ENCODE measurements around the gene SMYD3. TPM values are rescaled to one million over a fixed set of nuclear protein-coding genes. Genes with fewer than 3 reads are reported as not detected.
"Not testable (repeated sequence)": the region's sequence is repeated elsewhere in the genome, so short reads cannot be mapped to it uniquely, and the experiment has no call there.

The SMYD3 gene
- total and polyA plus RNA-seq, 5 donors, result 6.8 to 11.6 (median 9.9) TPM

DNA sequence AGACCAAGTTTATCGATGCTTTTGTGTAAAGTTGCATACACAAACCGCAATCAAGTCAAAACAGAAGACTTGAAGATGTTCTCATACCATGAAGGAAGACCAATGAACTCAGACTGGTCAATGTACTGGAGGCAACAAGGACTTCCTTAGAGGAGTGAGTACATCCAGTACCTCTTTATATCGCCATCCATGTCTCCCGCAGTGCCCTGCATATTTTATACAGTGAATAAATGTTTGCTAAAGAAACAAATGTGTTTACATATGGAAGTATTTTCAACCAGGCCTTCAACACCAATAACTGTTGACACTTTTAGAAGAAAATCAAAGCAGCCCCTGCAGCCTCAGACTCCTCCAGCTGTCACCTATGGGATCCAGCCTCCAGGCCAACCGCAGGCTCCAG, 125.6 kb downstream of the SMYD3 start:
- no peaks in the 10 kb centered on the region for H3K4me1 ChIP-seq (ENCODE audit: control insufficient read depth, insufficient read depth, low read length)
- no peaks in the 10 kb centered on the region for H3K9me3 ChIP-seq (ENCODE audit: control insufficient read depth, low read length)
- H3K27ac ChIP-seq (ENCODE audit: low read length), result no peak overlapping the region
- intact Hi-C loops (cut with DNase I), result no loop called here
- 97% methylated on average over 5 of the region's 5 CpGs for WGBS
- ATAC-seq (no peak), DNase-seq (no peak)
- no peak overlapping the region for H3K4me3 ChIP-seq (ENCODE audit: low read length)
- H3K27me3 ChIP-seq (ENCODE audit: control insufficient read depth, insufficient read depth), result no peaks in the 10 kb centered on the region

DNA sequence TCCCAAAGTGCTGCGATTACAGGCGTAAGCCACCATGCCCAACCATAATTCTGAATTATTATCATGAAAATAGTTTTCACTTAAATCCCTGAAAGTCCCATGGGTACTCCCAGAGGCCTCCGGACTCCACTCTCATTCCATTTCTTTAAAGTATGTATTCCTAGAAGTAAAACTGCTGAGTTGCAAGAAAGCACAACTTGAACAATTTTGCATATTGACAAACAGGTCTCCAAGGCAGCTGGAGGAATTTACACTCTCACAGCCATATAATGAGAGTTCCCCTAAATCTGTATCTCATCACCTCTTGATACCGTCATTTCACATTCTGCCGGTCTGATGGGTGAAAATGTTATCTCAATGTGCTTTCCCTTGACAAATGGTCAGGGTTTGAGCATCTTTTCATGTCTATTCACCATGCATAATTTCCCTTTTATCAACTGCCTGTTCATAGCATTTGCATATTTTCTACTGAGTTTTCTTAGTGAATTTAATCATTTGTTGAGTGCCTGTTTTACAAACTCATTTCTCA, 129.4 kb downstream of the SMYD3 start:
- no peaks in the 10 kb centered on the region for H3K27me3 ChIP-seq (ENCODE audit: control insufficient read depth, insufficient read depth)
- H3K4me3 ChIP-seq (ENCODE audit: low read length), result no peak overlapping the region
- ATAC-seq (no peak), DNase-seq (no peak)
- intact Hi-C loops (cut with DNase I), result no loop called here
- H3K9me3 ChIP-seq (ENCODE audit: control insufficient read depth, low read length), result no peaks in the 10 kb centered on the region
- H3K4me1 ChIP-seq (ENCODE audit: control insufficient read depth, insufficient read depth, low read length), result no peaks in the 10 kb centered on the region
- H3K27ac ChIP-seq (ENCODE audit: low read length), result no peak overlapping the region
- 88% methylated on average over 5 of the region's 5 CpGs for WGBS

DNA sequence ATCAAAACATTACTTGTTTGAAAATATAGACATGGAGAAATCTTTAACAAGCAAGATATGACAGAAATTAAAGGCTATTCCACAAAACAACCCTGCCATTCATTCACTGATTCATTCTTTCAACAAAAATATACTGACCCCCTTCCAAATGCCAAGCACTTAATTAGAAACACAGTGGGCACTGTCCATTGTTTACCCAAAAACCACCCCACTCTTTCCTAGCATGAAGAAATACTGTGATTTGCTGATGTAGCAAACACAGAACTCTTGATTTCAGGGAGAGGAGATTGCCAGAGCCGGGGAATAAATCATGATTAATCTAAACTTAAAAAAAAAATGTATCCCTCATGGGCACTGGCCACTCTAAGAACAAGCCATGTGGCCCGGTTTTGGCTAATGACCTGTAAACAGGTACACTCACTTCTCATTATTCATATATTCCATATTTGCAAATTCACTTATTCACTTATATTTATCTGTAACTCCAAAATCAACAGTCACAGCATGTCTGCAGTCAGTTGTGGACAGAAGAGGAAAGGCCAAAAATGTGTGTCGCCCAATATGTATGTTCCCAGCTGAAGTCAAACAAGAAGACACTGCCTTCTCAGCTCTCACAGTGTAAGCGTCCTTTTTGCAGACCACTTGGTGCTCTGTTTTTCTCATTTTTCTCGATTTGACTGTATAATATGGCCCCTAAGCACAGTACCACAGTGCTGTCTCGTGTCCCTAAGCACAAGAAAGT, 133.1 kb downstream of the SMYD3 start:
- Histone ChIP-seq H3K9me3 (ENCODE audit: control insufficient read depth, low read length) (no peaks in the 10 kb centered on the region), H3K27me3 (ENCODE audit: control insufficient read depth, insufficient read depth) (no peaks in the 10 kb centered on the region), H3K27ac (ENCODE audit: low read length) (no peak overlapping the region), H3K4me3 (ENCODE audit: low read length) (no peak overlapping the region), H3K4me1 (ENCODE audit: control insufficient read depth, insufficient read depth, low read length) (no peaks in the 10 kb centered on the region)
- ATAC-seq (no peak), DNase-seq (no peak)
- intact Hi-C loops (cut with DNase I), result no loop called here
- 81% methylated on average over 6 of the region's 6 CpGs for WGBS

DNA sequence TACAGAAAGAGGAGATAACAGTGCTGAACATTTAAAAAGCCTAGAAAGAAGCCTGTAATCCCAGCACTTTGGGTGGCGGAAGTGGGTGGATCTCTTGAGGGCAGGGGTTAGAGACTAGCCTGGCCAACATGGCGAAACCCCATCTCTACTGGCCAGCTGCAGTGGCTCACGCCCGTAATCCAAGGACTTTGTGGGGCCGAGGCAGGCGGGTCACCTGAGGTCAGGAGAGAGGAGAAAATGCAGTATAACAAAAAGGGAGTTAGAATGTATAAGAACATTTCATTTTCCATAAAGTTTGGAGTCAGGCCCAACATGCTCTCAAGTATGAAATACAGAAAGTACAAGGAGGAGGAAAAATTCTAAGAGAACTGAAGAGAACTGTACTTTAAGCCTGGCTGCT, 134.5 kb downstream of the SMYD3 start:
- Histone ChIP-seq H3K4me1 (ENCODE audit: control insufficient read depth, insufficient read depth, low read length) (no peaks in the 10 kb centered on the region), H3K27ac (ENCODE audit: low read length) (no peak overlapping the region), H3K9me3 (ENCODE audit: control insufficient read depth, low read length) (no peaks in the 10 kb centered on the region), H3K27me3 (ENCODE audit: control insufficient read depth, insufficient read depth) (no peaks in the 10 kb centered on the region), H3K4me3 (ENCODE audit: low read length) (no peak overlapping the region)
- DNase-seq, result peak; percentile 28 to 76 (median 39)
- intact Hi-C loops (cut with DNase I), result no loop called here
- peak in 1 of 2 donors; percentile 36 for ATAC-seq
- WGBS, result 78% methylated on average over 6 of the region's 6 CpGs

- Histone ChIP-seq H3K9me3 (ENCODE audit: control insufficient read depth, low read length) (no peaks in the 10 kb centered on the region), H3K27me3 (ENCODE audit: control insufficient read depth, insufficient read depth) (no peaks in the 10 kb centered on the region), H3K4me1 (ENCODE audit: control insufficient read depth, insufficient read depth, low read length) (peaks cover 1% of the 10 kb centered on the region), H3K4me3 (ENCODE audit: low read length) (no peak overlapping the region), H3K27ac (ENCODE audit: low read length) (no peak overlapping the region)
- intact Hi-C loops (cut with DNase I), result no loop called here
- no peak for DNase-seq
- no peak for ATAC-seq
- 90% methylated on average over 2 of the region's 2 CpGs for WGBS
Observed at GRCh38 chr1:246367041-246367440, 140.0 kb downstream of the SMYD3 start.

DNA sequence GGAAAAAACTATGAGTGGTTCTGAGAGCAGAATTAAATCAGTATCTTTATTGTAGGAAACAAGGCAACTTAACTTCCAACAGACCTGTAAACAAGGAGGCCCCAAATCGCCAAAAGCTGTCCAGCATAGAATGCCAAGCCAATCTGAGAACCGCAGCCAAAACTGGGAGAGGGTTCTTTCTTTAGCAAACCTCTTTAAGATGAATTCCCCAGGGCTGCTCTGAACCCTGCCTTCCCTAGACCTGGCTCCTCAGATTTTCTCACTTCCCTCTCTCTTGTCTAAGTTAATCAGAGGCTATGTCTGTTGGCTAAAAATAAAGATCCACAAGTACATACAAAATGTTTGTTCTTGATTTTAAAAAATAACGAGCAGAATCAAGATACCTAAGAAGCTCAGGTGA, 141.4 kb downstream of the SMYD3 start:
- DNase-seq, result no peak
- no peak overlapping the region for H3K27ac ChIP-seq (ENCODE audit: low read length)
- WGBS, result 55% methylated on average over 3 of the region's 3 CpGs
- no peak for ATAC-seq
- peaks cover 1% of the 10 kb centered on the region for H3K4me1 ChIP-seq (ENCODE audit: control insufficient read depth, insufficient read depth, low read length)
- intact Hi-C loops (cut with DNase I), result no loop called here
- no peak overlapping the region for H3K4me3 ChIP-seq (ENCODE audit: low read length)
- H3K9me3 ChIP-seq (ENCODE audit: control insufficient read depth, low read length), result no peaks in the 10 kb centered on the region
- no peaks in the 10 kb centered on the region for H3K27me3 ChIP-seq (ENCODE audit: control insufficient read depth, insufficient read depth)

DNA sequence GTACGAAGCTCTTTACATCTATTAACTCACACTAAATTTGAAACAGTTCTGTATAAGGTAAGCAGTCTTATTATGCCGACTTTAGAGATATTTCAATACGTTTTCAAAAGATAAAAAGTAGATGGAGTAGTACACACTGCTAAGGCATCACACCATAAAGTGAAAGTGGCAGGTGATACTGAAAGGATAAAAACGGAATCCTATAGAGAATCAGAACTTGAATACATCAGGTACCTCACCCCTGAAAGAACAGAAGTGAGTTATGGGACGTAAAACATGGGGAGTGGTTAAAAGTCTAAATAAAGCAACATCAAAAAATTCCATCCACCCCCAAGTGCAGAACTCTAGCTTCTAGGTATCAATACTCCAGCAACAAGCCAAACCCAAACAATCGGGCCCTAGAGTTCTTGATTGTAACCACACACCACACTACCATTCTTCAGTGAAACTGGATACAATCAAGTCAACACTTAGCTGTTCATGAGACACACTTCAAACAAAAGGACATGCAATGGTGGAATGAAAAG, 142.6 kb downstream of the SMYD3 start:
- intact Hi-C loops (cut with DNase I), result no loop called here
- Histone ChIP-seq H3K4me3 (ENCODE audit: low read length) (no peak overlapping the region), H3K9me3 (ENCODE audit: control insufficient read depth, low read length) (no peaks in the 10 kb centered on the region), H3K4me1 (ENCODE audit: control insufficient read depth, insufficient read depth, low read length) (peaks cover 1% of the 10 kb centered on the region), H3K27ac (ENCODE audit: low read length) (no peak overlapping the region), H3K27me3 (ENCODE audit: control insufficient read depth, insufficient read depth) (no peaks in the 10 kb centered on the region)
- ATAC-seq (no peak), DNase-seq (no peak)
- WGBS, result 93% methylated on average over 6 of the region's 6 CpGs

DNA sequence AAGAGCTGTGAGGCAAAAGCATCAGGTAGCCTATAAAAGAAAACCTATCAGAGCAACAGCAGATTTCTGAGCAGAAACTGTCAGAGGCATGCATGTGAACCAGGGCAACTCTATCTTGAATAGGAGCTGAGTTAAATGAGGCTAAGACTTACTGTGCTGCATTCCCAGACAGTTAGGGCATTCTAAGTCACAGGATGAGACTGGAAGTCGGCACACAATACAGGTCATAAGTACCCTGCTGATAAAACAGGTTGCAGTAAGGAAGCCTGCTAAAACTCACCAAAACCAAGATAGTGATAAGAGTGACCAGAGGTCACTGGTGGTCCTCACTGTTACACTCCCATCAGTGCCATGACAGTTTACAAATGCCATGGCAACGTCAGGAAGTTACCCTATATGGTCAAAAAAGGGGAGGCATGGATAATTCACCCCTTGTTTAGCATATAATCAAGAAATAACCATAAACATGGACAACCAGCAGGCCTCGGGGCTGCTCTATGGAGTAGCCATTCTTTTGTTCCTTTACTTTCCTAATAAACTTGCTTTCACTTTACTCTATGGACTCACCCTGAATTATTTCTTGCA, 150.0 kb downstream of the SMYD3 start:
- H3K9me3 ChIP-seq (ENCODE audit: control insufficient read depth, low read length), result not testable (repeated sequence)

GRCh38 chr1:246355411-246356230, 151.5 kb downstream of the SMYD3 start:
- intact Hi-C loops (cut with DNase I), result no loop called here
- no peak for ATAC-seq
- Histone ChIP-seq H3K4me3 (ENCODE audit: low read length) (no peak overlapping the region), H3K4me1 (ENCODE audit: control insufficient read depth, insufficient read depth, low read length) (peaks cover under 1% of the 10 kb centered on the region), H3K9me3 (ENCODE audit: control insufficient read depth, low read length) (no peaks in the 10 kb centered on the region), H3K27ac (ENCODE audit: low read length) (no peak overlapping the region), H3K27me3 (ENCODE audit: control insufficient read depth, insufficient read depth) (no peaks in the 10 kb centered on the region)
- WGBS, result 88% methylated on average over 8 of the region's 8 CpGs
- no peak for DNase-seq

More for the DNA sequence above, 150.0 kb downstream of the SMYD3 start:
- DNase-seq; intact Hi-C loops (cut with DNase I); H3K4me1 ChIP-seq (ENCODE audit: control insufficient read depth, insufficient read depth, low read length); H3K27me3 ChIP-seq (ENCODE audit: control insufficient read depth, insufficient read depth); H3K4me3 ChIP-seq (ENCODE audit: low read length); ATAC-seq; H3K27ac ChIP-seq (ENCODE audit: low read length): not testable (repeated sequence)
- WGBS, result 43% methylated on average over 3 of the region's 3 CpGs

- 90% methylated on average over 5 of the region's 5 CpGs for WGBS
- DNase-seq, result peak in 1 of 3 donors; percentile 51
- intact Hi-C loops (cut with DNase I), result no loop called here
- H3K9me3 ChIP-seq (ENCODE audit: control insufficient read depth, low read length), result no peaks in the 10 kb centered on the region
- no peak overlapping the region for H3K4me3 ChIP-seq (ENCODE audit: low read length)
- peaks cover 3% of the 10 kb centered on the region for H3K4me1 ChIP-seq (ENCODE audit: control insufficient read depth, insufficient read depth, low read length)
- no peak overlapping the region for H3K27ac ChIP-seq (ENCODE audit: low read length)
- no peak for ATAC-seq
- no peaks in the 10 kb centered on the region for H3K27me3 ChIP-seq (ENCODE audit: control insufficient read depth, insufficient read depth)
Observed at GRCh38 chr1:246351721-246352120, 155.4 kb downstream of the SMYD3 start.

GRCh38 chr1:246350745-246351144, 156.3 kb downstream of the SMYD3 start:
- DNase-seq (no peak), ATAC-seq (peak in 1 of 2 donors; percentile 78)
- Histone ChIP-seq H3K4me3 (ENCODE audit: low read length) (no peak overlapping the region), H3K27me3 (ENCODE audit: control insufficient read depth, insufficient read depth) (no peaks in the 10 kb centered on the region), H3K9me3 (ENCODE audit: control insufficient read depth, low read length) (no peaks in the 10 kb centered on the region), H3K27ac (ENCODE audit: low read length) (no peak overlapping the region), H3K4me1 (ENCODE audit: control insufficient read depth, insufficient read depth, low read length) (peaks cover 3% of the 10 kb centered on the region)
- 45% methylated on average over 6 of the region's 6 CpGs for WGBS
- intact Hi-C loops (cut with DNase I), result no loop called here
